Measurements from ENCODE around the gene RPRD1B. TPM values are rescaled to one million over a fixed set of nuclear protein-coding genes. Genes with fewer than 3 reads are reported as not detected.

RPRD1B gene
- total and polyA plus RNA-seq, 2 of the 13 experiments (the other 11 are each of a cell fraction or from before 2014, with no cell fraction given): 31.1 to 41.5 TPM

DNA sequence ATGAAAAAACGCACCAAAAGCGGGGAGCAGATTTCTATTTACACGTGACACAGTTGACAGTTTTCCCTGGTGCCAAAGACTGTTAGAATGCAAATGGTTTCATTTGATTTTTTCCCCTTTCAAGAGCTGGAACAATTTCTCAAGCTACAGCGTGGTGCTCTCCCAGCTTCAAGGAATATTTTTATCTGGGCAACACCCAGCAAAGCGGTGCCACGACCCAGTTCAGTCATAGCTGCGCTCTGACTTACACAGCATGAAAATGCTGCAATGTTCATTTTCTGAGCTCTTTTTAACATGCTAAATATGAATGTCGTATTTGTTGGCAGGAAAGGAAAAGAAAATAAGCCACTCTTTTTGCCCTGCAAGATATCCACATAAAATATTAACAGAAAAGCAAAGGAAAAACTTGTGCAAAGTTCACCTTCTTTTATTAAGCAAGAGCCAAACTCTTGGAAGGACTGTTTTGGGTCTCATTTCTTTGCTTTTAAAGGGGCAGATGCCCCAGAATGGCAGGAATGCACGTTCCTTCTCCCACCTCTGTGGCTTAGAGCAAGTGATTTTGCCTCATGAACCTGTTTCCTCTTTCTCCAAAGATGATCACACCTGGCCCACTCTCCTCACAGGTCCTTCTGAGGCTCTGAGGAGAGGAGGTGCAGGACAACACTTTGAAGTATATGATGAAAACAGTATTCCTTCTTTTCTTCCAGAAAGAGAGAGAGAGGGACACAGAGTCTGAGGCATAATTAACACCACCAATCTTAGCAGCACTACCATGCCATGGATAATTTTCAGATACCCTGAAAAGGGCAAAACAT is 47.3 kb upstream of the RPRD1B start (continued):
- TF ChIP-seq ZNF775 (CRISPR knock-in tag; IDR thresholded peaks at IDR 0.05; ENCODE audit: borderline replicate concordance): no peak
- peak; percentile 12; the same call in 1 of the 2 replicates for TF ChIP-seq CEBPB (IDR thresholded peaks at IDR 0.05; ENCODE audit: borderline replicate concordance, low read depth, low read length)
- TF ChIP-seq, protein P1, sequence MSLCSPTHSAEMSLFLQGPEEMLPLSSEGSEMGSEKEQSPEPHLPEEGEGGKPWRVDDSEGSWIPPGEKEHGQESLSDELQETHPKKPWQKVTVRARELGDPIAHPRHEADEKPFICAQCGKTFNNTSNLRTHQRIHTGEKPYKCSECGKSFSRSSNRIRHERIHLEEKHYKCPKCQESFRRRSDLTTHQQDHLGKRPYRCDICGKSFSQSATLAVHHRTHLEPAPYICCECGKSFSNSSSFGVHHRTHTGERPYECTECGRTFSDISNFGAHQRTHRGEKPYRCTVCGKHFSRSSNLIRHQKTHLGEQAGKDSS (CRISPR knock-in tag; IDR thresholded peaks at IDR 0.05; ENCODE audit: borderline replicate concordance, low read depth): 0 out of 2 replicates have a peak, but pooled peaks have one; percentile 9
- TF ChIP-seq KMT2B (CRISPR knock-in tag; IDR thresholded peaks at IDR 0.05): no peak
- TF ChIP-seq ZNF792 (CRISPR knock-in tag; IDR thresholded peaks at IDR 0.05): no peak
- 0 out of 2 replicates have a peak, but pooled peaks have one; percentile 3 for TF ChIP-seq NCOA2 (CRISPR knock-in tag; IDR thresholded peaks at IDR 0.05)
- TF ChIP-seq POLR2AphosphoS5 (IDR thresholded peaks at IDR 0.05; ENCODE audit: low read depth, low read length): no peak
- TF ChIP-seq, protein P2, sequence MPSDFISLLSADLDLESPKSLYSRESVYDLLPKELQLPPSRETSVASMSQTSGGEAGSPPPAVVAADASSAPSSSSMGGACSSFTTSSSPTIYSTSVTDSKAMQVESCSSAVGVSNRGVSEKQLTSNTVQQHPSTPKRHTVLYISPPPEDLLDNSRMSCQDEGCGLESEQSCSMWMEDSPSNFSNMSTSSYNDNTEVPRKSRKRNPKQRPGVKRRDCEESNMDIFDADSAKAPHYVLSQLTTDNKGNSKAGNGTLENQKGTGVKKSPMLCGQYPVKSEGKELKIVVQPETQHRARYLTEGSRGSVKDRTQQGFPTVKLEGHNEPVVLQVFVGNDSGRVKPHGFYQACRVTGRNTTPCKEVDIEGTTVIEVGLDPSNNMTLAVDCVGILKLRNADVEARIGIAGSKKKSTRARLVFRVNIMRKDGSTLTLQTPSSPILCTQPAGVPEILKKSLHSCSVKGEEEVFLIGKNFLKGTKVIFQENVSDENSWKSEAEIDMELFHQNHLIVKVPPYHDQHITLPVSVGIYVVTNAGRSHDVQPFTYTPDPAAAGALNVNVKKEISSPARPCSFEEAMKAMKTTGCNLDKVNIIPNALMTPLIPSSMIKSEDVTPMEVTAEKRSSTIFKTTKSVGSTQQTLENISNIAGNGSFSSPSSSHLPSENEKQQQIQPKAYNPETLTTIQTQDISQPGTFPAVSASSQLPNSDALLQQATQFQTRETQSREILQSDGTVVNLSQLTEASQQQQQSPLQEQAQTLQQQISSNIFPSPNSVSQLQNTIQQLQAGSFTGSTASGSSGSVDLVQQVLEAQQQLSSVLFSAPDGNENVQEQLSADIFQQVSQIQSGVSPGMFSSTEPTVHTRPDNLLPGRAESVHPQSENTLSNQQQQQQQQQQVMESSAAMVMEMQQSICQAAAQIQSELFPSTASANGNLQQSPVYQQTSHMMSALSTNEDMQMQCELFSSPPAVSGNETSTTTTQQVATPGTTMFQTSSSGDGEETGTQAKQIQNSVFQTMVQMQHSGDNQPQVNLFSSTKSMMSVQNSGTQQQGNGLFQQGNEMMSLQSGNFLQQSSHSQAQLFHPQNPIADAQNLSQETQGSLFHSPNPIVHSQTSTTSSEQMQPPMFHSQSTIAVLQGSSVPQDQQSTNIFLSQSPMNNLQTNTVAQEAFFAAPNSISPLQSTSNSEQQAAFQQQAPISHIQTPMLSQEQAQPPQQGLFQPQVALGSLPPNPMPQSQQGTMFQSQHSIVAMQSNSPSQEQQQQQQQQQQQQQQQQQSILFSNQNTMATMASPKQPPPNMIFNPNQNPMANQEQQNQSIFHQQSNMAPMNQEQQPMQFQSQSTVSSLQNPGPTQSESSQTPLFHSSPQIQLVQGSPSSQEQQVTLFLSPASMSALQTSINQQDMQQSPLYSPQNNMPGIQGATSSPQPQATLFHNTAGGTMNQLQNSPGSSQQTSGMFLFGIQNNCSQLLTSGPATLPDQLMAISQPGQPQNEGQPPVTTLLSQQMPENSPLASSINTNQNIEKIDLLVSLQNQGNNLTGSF (CRISPR knock-in tag; IDR thresholded peaks at IDR 0.05): no peak
- TF ChIP-seq, protein P3, sequence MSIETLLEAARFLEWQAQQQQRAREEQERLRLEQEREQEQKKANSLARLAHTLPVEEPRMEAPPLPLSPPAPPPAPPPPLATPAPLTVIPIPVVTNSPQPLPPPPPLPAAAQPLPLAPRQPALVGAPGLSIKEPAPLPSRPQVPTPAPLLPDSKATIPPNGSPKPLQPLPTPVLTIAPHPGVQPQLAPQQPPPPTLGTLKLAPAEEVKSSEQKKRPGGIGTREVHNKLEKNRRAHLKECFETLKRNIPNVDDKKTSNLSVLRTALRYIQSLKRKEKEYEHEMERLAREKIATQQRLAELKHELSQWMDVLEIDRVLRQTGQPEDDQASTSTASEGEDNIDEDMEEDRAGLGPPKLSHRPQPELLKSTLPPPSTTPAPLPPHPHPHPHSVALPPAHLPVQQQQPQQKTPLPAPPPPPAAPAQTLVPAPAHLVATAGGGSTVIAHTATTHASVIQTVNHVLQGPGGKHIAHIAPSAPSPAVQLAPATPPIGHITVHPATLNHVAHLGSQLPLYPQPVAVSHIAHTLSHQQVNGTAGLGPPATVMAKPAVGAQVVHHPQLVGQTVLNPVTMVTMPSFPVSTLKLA (IDR thresholded peaks at IDR 0.05): no peak
- no peak for TF ChIP-seq SNAI1 (CRISPR knock-in tag; IDR thresholded peaks at IDR 0.05; ENCODE audit: borderline replicate concordance)
- no peak for TF ChIP-seq ZNF816 (CRISPR knock-in tag; IDR thresholded peaks at IDR 0.05; ENCODE audit: borderline replicate concordance)
- TF ChIP-seq RFXAP (CRISPR knock-in tag; IDR thresholded peaks at IDR 0.05; ENCODE audit: borderline replicate concordance): 0 out of 2 replicates have a peak, but pooled peaks have one; percentile 27
- TF ChIP-seq ZNF101 (CRISPR knock-in tag; IDR thresholded peaks at IDR 0.05; ENCODE audit: borderline replicate concordance, low read depth): 0 out of 2 replicates have a peak, but pooled peaks have one; percentile 37
- no peak for TF ChIP-seq KDM3A (CRISPR knock-in tag; IDR thresholded peaks at IDR 0.05; ENCODE audit: low read depth)
- TF ChIP-seq PRPF4 (IDR thresholded peaks at IDR 0.05; ENCODE audit: low read depth, low read length, poor library complexity, severe bottlenecking): peak; percentile 12
- TF ChIP-seq, protein P4, sequence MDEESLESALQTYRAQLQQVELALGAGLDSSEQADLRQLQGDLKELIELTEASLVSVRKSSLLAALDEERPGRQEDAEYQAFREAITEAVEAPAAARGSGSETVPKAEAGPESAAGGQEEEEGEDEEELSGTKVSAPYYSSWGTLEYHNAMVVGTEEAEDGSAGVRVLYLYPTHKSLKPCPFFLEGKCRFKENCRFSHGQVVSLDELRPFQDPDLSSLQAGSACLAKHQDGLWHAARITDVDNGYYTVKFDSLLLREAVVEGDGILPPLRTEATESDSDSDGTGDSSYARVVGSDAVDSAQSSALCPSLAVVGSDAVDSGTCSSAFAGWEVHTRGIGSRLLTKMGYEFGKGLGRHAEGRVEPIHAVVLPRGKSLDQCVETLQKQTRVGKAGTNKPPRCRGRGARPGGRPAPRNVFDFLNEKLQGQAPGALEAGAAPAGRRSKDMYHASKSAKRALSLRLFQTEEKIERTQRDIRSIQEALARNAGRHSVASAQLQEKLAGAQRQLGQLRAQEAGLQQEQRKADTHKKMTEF (CRISPR knock-in tag; IDR thresholded peaks at IDR 0.05): peak; percentile 4; the same call in 1 of the 2 replicates
- TF ChIP-seq, protein P5, sequence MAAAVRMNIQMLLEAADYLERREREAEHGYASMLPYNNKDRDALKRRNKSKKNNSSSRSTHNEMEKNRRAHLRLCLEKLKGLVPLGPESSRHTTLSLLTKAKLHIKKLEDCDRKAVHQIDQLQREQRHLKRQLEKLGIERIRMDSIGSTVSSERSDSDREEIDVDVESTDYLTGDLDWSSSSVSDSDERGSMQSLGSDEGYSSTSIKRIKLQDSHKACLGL (CRISPR knock-in tag; IDR thresholded peaks at IDR 0.05): no peak
- 0 out of 2 replicates have a peak, but pooled peaks have one; percentile 5 for TF ChIP-seq NR2C2 (CRISPR knock-in tag; IDR thresholded peaks at IDR 0.05; ENCODE audit: borderline replicate concordance)
